Spleen (tissue), 7 donors: ENCODE results near the gene MISFA.

Experiments used
- POLR2A ChIP-seq, 3 donors: fragments of 450-650 bp; IDR thresholded peaks; one replicate each; pipeline ENCODE4 v1.5.1; 2017; ENCODE audit warnings: antibody characterized with exemption in 3 of 3, mild to moderate bottlenecking in 1 of 3
- POLR2AphosphoS5 ChIP-seq, 3 donors: sonication (generic); formaldehyde crosslinking; IDR thresholded peaks; one replicate each; pipeline ENCODE4 v1.5.1; 2017; ENCODE audit warnings: antibody characterized with exemption in 3 of 3
- TF ChIP-seq, protein P1 (sequence below), 11 experiments: fragments of 200-600 bp in 7 of 11; fragments of 450-650 bp in 4 of 11; sonication (generic) in 4 of 11; IDR thresholded peaks in 8 of 11; conservative IDR thresholded peaks in 3 of 11; 1 replicate in 7 of 11; 2 replicates in 4 of 11; pipeline versions ENCODE4 v1.4.0 to v1.8.0; 2016 to 2021; ENCODE audit warnings: antibody characterized with exemption in 11 of 11, inconsistent platforms in 4 of 11, mild to moderate bottlenecking in 1 of 11
- donor health status: DM: no; HTN: no; CAD: no; lungs with moderate emphysema.
- donor health status: DM: no; HTN: no; CAD: no.
- donor health status: DM: no; HTN: no; CAD: no.

DNA sequence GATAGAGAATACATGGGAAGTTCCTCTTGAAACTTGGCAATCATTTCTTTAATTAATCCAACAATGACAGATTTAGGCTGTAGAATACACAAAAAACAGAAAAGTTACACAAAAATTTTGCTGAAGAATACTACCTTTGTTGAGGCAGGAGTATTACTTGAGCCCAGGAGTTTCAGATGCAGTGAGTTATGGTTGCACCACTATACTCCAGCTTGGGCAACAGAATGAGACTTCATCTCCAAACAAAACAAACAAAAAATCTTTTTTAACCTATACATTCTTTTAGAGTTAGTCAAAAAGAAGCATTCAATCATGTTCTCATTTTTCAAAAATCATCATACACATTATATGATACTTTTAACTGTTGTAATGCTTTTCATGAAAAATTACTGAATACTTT is 33.2 kb upstream of the MISFA start:
- TF ChIP-seq POLR2A (IDR thresholded peaks at IDR 0.05), result no peak
- TF ChIP-seq, protein P1, sequence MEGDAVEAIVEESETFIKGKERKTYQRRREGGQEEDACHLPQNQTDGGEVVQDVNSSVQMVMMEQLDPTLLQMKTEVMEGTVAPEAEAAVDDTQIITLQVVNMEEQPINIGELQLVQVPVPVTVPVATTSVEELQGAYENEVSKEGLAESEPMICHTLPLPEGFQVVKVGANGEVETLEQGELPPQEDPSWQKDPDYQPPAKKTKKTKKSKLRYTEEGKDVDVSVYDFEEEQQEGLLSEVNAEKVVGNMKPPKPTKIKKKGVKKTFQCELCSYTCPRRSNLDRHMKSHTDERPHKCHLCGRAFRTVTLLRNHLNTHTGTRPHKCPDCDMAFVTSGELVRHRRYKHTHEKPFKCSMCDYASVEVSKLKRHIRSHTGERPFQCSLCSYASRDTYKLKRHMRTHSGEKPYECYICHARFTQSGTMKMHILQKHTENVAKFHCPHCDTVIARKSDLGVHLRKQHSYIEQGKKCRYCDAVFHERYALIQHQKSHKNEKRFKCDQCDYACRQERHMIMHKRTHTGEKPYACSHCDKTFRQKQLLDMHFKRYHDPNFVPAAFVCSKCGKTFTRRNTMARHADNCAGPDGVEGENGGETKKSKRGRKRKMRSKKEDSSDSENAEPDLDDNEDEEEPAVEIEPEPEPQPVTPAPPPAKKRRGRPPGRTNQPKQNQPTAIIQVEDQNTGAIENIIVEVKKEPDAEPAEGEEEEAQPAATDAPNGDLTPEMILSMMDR (IDR thresholded peaks at IDR 0.05 in 8 of 11, conservative IDR thresholded peaks at IDR 0.05 in 3 of 11), result no peak
- no peak for TF ChIP-seq POLR2AphosphoS5 (IDR thresholded peaks at IDR 0.05)
